ENCODE measurements around the gene CFAP97D2.

Gene CFAP97D2

GRCh38 chr13:114200399-114200911 is 21.4 kb downstream of the CFAP97D2 start:
- peak; percentile 4 for DNase-seq

GRCh38 chr13:114202581-114202980 is 23.5 kb downstream of the CFAP97D2 start:
- no peak for DNase-seq

- DNase-seq = no peak
Measured at GRCh38 chr13:114203536-114203935, 24.5 kb downstream of the CFAP97D2 start.

DNA sequence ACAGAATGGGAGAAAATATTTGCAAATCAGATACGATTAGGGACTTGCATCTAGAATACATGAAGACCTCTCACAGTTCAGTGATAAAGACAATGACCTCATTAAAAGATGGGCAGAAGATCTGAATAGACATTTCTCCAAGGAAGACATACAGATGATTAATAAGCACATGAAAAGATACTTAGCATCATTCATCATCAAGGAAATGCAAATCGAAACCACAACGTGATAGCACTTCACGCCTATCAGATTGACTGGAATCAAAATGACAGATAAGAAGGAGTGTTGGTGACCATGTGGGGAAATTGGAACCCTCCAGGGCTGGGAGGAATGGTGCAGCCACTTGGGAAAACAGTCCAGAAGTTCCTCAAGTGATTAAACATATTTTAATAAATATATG is 25.8 kb downstream of the CFAP97D2 start:
- DNase-seq = no peak

- DNase-seq = no peak
Measured at GRCh38 chr13:114208134-114208533, 29.1 kb downstream of the CFAP97D2 start.

DNA sequence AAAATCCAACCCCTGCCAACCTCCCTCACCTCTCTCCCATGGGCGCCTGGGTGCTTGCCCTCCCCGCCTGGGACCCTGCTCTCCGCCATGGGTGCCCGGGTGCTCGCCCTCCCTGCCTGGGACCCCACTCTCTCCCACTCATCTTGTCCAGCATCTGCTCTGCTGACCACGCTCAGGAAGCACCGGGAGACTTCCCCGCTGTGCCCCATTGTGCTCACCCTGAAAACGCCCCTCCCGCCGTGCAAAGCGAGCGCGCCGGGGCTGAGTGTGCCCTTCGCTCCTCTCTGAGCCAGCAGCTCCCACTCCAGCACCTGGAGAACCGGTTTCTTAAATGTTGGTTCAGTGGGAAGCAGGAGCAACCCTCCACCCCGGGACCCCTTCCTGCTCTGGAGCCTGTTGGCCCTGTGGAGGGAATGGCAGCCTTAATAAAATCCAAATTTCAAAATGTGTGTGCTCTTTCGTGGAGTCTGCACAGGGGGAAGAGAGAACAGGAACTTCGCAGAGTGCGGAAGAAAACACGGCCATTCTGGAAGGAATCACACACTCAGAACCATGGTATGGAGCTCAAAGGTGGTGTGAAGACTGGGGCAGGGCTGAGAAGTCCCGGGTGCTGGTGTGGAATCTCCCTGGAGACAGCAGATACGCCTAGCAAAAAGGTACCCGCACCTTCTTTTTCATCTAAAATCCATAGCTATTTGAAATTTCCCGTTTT is 32.5 kb downstream of the CFAP97D2 start:
- DNase-seq = no peak

DNA sequence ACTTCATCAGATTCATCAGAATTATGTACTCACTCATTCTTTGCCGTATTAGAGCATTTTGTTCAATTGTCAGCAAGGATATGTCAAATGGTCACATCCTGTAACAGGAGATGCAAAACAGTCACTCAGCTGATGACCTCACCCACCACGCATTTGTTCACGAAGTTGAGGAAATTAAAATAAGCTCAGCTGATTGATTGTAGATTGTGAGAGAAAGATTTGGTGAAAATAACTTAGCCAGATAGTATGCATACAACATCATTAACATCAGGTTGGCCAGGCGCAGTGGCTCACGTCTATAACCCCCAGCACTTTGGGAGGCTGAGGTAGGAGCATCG is 33.1 kb downstream of the CFAP97D2 start:
- peak; percentile 75 for DNase-seq

- DNase-seq = no peak
Measured at GRCh38 chr13:114213980-114214379, 34.9 kb downstream of the CFAP97D2 start.

DNA sequence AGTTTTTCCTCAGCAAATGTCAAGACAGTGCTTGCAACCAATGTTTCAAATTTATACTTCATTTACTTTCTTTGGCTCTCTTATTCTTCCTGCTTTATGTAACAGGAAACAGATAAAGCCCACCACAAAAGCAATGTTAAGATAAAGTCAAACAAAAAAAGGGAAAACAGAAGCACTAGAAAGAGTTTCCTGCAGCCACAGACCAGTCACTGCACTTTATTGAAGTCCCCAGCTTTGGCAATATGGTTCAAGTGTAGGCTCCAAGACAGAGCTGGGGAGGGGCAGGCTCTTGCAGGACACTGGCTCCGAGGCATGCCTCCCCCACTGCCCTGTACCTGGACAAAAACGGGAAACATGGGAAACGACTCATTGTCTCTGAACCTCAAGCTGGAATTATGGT is 40.3 kb downstream of the CFAP97D2 start:
- DNase-seq = no peak

DNA sequence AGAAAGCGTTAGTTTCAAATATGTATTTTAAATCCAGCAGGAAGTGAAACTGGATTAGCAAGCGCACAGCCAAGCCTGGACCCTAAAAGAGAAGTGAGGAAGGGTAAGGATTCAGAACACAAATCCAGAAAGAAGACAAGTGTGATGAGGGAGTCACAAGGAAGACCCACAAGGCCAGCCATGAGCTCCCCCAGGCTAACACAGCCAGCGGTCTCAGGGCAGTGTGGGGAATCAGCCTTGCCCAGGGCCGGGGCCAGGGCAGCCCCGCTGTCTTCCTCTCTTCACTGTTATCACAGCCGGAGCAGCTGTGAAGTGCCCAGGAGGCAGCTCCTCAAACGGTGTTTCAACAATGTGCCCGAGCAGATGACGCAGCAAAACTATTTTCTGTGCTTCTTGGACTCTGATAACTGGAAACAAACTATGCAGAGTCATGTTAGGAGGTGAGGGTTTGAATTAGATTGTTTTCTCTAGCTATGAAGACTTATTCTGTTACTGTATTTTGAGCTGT is 43.5 kb downstream of the CFAP97D2 start:
- no peak for DNase-seq

GRCh38 chr13:114224201-114224600 is 45.1 kb downstream of the CFAP97D2 start:
- no peak for DNase-seq

- no peak for DNase-seq
Measured at GRCh38 chr13:114225610-114226009, 46.6 kb downstream of the CFAP97D2 start.

DNA sequence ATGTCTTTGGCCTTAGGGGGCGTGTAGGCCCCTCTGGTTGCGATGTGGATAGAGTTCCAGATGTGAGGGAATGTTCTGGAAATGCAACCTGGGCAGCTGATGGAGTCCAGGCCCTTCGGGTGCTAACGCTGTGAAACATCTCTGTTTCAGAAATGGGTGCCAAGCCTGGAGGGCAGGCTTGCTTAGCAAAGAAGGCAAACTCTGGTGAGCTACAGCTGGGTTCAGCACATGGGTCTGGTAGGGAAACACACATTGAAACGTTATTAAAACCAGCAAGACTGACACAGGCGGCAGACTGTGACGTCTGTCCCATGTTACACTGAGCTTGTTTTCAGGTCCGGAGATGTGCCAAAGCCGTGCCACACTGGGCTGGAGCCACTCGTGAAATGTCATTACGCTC is 47.0 kb downstream of the CFAP97D2 start:
- no peak for DNase-seq

DNA sequence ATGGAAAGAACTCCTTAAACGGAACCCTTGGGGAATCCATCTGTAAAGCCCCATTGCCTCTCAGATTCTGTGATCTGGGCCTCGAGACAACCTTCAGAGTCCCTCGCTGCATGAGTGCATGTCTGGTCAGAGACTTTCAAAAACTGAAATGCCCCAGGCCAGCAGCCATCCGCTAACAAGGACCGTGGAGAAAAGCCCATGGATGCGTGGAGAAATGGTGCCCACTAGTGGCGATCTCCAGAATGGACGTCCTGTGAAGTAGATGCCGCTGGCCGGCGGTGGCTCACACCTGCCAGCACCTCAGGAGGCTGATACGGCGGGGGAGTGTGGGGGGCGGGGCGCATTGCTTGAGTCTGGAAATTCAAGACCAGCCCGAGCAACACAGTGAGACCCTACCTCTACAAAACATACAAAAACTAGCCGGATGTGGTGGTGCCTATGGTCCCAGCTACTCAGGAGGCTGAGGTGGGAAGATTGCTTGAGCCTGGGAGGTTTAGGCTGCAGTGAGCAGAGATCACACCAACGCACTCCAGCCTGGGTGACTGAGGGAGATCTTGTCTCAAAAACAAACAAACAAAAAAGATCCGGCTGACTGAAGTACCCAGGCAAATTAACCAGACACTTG is 47.8 kb downstream of the CFAP97D2 start:
- DNase-seq = peak; percentile 73

GRCh38 chr13:114227528-114227927 is 48.5 kb downstream of the CFAP97D2 start:
- DNase-seq = no peak

- no peak for DNase-seq
Measured at GRCh38 chr13:114228176-114228575, 49.1 kb downstream of the CFAP97D2 start.

- peak; percentile 39 for DNase-seq
Measured at GRCh38 chr13:114229506-114229905, 50.4 kb downstream of the CFAP97D2 start.

DNA sequence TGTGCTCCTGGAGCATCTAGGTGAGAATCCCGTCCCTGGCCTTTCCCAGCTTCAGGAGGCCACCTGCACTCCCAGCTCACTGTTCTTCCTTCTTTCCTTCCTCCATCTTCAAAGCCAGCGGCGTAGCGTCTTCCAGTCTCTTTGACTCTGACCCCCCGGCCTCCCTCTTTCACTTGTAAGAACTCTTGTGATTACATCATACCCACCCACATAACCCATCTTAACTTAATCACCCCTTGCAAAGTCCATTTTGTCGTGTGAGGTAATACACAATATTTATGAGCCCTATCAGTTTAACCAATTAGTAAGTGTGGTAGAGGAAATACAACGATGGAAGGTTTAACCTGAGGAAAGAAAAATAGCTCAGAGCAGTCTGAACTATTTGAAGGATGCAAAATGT is 51.1 kb downstream of the CFAP97D2 start:
- DNase-seq = peak; percentile 58

GRCh38 chr13:114230575-114230974 is 51.5 kb downstream of the CFAP97D2 start:
- no peak for DNase-seq

DNA sequence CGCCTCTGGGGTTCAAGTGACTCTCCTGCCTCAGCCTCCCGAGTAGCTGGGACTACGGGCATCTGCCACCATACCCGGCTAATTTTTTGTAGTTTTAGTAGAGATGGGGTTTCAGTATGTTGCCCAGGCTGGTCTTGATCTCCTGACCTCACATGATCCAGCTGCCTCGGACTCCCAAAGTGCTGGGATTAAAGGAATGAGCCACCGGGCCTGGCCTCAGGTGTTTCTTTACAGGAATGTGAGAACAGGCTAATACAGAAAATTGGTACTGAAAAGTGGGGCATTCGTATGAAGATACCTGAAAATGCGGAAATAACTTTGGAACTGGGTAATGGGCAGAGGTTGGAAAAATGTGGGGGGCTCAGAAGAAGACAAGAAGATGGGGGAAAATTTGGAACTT is 52.8 kb downstream of the CFAP97D2 start:
- no peak for DNase-seq

DNA sequence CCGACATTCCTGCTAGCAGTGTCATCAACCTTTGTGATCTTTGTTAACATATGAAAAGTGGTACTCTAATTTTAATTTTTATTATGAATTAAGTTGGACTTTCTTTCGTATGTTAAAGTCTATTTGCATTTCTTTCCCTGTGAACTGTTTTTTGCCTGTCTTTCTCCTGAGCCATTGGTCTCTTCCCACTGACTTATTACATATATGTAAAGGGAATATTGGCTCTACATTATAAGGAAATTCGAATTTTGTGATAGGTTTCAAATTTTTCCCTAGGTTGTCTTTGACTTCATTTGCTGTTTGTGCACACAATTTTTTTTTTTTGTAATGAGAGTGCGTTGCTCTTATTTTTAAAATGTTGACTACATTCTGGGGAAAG is 55.2 kb downstream of the CFAP97D2 start:
- no peak for DNase-seq

- DNase-seq = peak; percentile 94
Measured at GRCh38 chr13:114234645-114235421, 55.8 kb downstream of the CFAP97D2 start, which contains the start of gene CDC16. CDC16 (plus strand) TSS chr13:114234897; CDS start chr13:114235085, 188 bp downstream.

- DNase-seq = no peak
Measured at GRCh38 chr13:114235697-114236096, 56.6 kb downstream of the CFAP97D2 start.

GRCh38 chr13:114236227-114236626 is 57.2 kb downstream of the CFAP97D2 start:
- DNase-seq = no peak
